Tibial nerve (tissue), 4 donors: Measurements from ENCODE around the gene EPS8. TPM values are rescaled to one million over a fixed set of nuclear protein-coding genes. Genes with fewer than 3 reads are reported as not detected.

Source experiments
- DNase-seq, 2 donors: peaks; one replicate each; pipeline ENCODE4 v3.0.0-alpha.2; 2019; ENCODE audit warnings: low spot score in 2 of 2
- H3K27ac ChIP-seq, 4 donors: fragments of 200-600 bp; sonication (generic) in 3 of 4; one replicate each; pipeline ENCODE4 v1.5.1; 2017 to 2019; ENCODE audit warnings: mild to moderate bottlenecking in 1 of 4
- H3K27me3 ChIP-seq, 2 donors: fragments of 200-600 bp; sonication (generic) in 1 of 2; one replicate each; pipeline versions ENCODE4 v1.5.1 to v1.6.0; 2017 to 2019
- H3K36me3 ChIP-seq, 3 donors: fragments of 200-600 bp; sonication (generic); one replicate each; pipeline ENCODE4 v1.5.1; 2018 to 2019
- H3K4me1 ChIP-seq, 4 donors: fragments of 200-600 bp; sonication (generic) in 3 of 4; one replicate each; pipeline ENCODE4 v1.5.1; 2017 to 2019
- H3K4me3 ChIP-seq, 4 donors: fragments of 200-600 bp; sonication (generic) in 3 of 4; one replicate each; pipeline ENCODE4 v1.5.1; 2017 to 2019; ENCODE audit warnings: mild to moderate bottlenecking in 1 of 4, moderate library complexity in 1 of 4
- H3K9me3 ChIP-seq, 4 donors: fragments of 200-600 bp; sonication (generic) in 3 of 4; one replicate each; pipeline ENCODE4 v1.5.1; 2017 to 2019
- CTCF ChIP-seq, 5 experiments: fragments of 200-600 bp in 3 of 5; fragments of 450-650 bp in 2 of 5; sonication (generic) in 3 of 5; IDR thresholded peaks; one replicate each; pipeline ENCODE4 v1.5.1; 2016 to 2019; ENCODE audit warnings: antibody characterized with exemption in 5 of 5, mild to moderate bottlenecking in 3 of 5, moderate library complexity in 2 of 5
- EP300 ChIP-seq, 2 donors: sonication (generic); formaldehyde crosslinking; IDR thresholded peaks; one replicate each; pipeline ENCODE4 v1.6.1; 2017; ENCODE audit warnings: antibody characterized with exemption in 2 of 2, mild to moderate bottlenecking in 1 of 2
- POLR2A ChIP-seq, 2 donors: fragments of 450-650 bp; IDR thresholded peaks; one replicate each; pipeline ENCODE4 v1.6.1; 2017; ENCODE audit warnings: antibody characterized with exemption in 2 of 2, mild to moderate bottlenecking in 2 of 2, moderate library complexity in 2 of 2
- WGBS, 2 donors: methylation state at CpG; one replicate each; pipeline ENCODE4 v1.1.5; 2018; 5-methylcytosine and 5-hydroxymethylcytosine counted together
- total RNA-seq, 4 donors: library from RNA; depleted of rRNA; stranded (reverse); fragments of >200 nt; gene quantifications; one replicate each; pipeline ENCODE4 v1.1.0, GENCODE V29; 2016

The EPS8 gene
- total RNA-seq, 4 donors from 2014 or later, result 153 to 215 (median 193) TPM

GRCh38 chr12:15649347-15649746 is 139.8 kb downstream of the EPS8 start:
- no peak for DNase-seq
- Histone ChIP-seq H3K9me3 (no peaks in the 10 kb centered on the region), H3K36me3 (peaks cover 0 to 60% (median 2%) of the 10 kb centered on the region in 3 donors), H3K4me1 (no peaks in the 10 kb centered on the region), H3K27ac (no peak overlapping the region), H3K4me3 (no peak overlapping the region), H3K27me3 (no peaks in the 10 kb centered on the region)
- WGBS, 2 donors, result 51 to 58% methylated on average over 1 of the region's 1 CpG
- TF ChIP-seq CTCF (IDR thresholded peaks at IDR 0.05) (no peak), POLR2A (IDR thresholded peaks at IDR 0.05) (no peak), EP300 (IDR thresholded peaks at IDR 0.05) (no peak)

DNA sequence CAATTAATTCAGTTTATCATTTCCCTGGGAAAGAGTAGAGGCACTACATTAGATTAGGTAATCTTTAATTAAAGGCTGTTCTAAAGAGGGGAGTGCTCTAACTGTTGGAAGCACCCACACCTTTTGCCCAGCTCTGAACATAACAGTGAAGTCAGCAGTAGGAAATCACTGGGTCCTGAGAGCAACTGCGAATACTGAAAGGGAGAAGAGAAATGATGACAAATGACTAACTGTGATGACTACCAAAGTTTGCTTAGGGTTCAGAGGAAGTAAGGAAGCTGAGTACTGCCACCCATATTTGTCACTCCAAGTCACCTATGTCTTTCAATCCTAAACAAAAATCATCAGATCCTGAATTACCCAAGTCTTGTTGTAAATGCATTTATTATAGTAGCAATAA is 140.6 kb downstream of the EPS8 start:
- H3K36me3 ChIP-seq, result peaks cover 0 to 60% (median 2%) of the 10 kb centered on the region in 3 donors
- no peaks in the 10 kb centered on the region for H3K27me3 ChIP-seq
- no peak overlapping the region for H3K4me3 ChIP-seq
- H3K27ac ChIP-seq, result peak overlapping the region in 1 of 4 donors; percentile 21
- H3K4me1 ChIP-seq, result no peaks in the 10 kb centered on the region
- TF ChIP-seq POLR2A (IDR thresholded peaks at IDR 0.05), result no peak
- TF ChIP-seq CTCF (IDR thresholded peaks at IDR 0.05), result no peak
- no peak for TF ChIP-seq EP300 (IDR thresholded peaks at IDR 0.05)
- no peak for DNase-seq
- 55 to 82% methylated on average over 1 of the region's 1 CpG for WGBS, 2 donors
- H3K9me3 ChIP-seq, result no peaks in the 10 kb centered on the region

DNA sequence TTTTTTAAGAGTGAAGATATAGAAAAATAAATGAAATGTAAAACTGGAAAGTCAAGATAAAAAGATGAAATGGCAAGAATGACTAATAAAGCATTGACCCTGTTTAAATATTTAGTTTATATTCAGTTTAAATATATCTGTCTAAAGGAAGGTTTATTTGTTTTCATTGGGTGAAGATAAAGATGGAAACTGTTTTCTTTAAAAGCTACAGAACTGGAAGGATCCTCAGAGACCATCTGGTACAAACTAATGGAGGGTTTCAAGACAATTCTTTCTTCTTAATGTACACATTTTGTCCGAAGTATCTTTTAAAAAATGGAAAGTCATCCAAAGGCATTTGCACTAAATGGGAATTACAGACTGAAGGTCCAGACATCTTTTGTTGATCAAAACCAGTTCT is 142.6 kb downstream of the EPS8 start:
- WGBS, 2 donors, result 0% methylated on average over 1 of the region's 1 CpG
- TF ChIP-seq CTCF (IDR thresholded peaks at IDR 0.05) (no peak), EP300 (IDR thresholded peaks at IDR 0.05) (no peak), POLR2A (IDR thresholded peaks at IDR 0.05) (no peak)
- Histone ChIP-seq H3K27me3 (no peaks in the 10 kb centered on the region), H3K4me3 (no peak overlapping the region), H3K9me3 (no peaks in the 10 kb centered on the region), H3K4me1 (no peaks in the 10 kb centered on the region), H3K27ac (no peak overlapping the region), H3K36me3 (peaks cover 0 to 50% (median 2%) of the 10 kb centered on the region in 3 donors)
- DNase-seq, result no peak

DNA sequence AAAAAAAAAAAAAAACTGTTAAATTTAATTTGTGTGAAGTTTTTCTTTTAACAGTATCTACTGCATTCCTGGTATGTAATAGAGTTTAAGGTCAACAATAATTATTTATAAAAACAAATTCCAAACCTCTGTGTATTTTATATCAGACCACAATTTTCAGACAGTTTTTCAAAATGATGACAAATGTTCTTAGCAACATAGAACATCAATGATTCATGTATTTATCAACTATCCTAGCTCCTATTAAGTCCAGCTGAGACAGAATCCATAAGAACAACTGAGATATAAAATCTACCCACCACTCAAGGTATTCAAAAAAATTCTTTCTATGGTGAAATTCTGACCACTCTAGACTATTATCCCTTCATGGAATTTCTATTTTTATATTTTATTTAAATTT is 144.5 kb downstream of the EPS8 start:
- no peak for DNase-seq
- Histone ChIP-seq H3K36me3 (peaks cover 0 to 56% (median 2%) of the 10 kb centered on the region in 3 donors), H3K4me1 (no peaks in the 10 kb centered on the region), H3K27me3 (no peaks in the 10 kb centered on the region), H3K9me3 (no peaks in the 10 kb centered on the region), H3K4me3 (no peak overlapping the region), H3K27ac (no peak overlapping the region)
- TF ChIP-seq EP300 (IDR thresholded peaks at IDR 0.05) (no peak), CTCF (IDR thresholded peaks at IDR 0.05) (no peak), POLR2A (IDR thresholded peaks at IDR 0.05) (no peak)

- Histone ChIP-seq H3K9me3 (no peaks in the 10 kb centered on the region), H3K36me3 (peaks cover 0 to 29% (median 0%) of the 10 kb centered on the region in 3 donors), H3K4me3 (no peak overlapping the region), H3K27me3 (no peaks in the 10 kb centered on the region), H3K4me1 (peaks cover 0 to 28% (median 3%) of the 10 kb centered on the region in 4 donors), H3K27ac (peak overlapping the region in 1 of 4 donors; percentile 34)
- no peak for DNase-seq
- WGBS, 2 donors, result 66 to 81% methylated on average over 3 of the region's 3 CpGs
- TF ChIP-seq EP300 (IDR thresholded peaks at IDR 0.05) (no peak), CTCF (IDR thresholded peaks at IDR 0.05) (no peak), POLR2A (IDR thresholded peaks at IDR 0.05) (no peak)
Observed at GRCh38 chr12:15638231-15638630, 151.0 kb downstream of the EPS8 start.
